Pancreas (tissue), 10 donors: ENCODE data around the gene RAD52. TPM values are rescaled to one million over a fixed set of nuclear protein-coding genes. Genes with fewer than 3 reads are reported as not detected.
A peak's percentile ranks its signal among the peaks of the same experiment; 100 is the strongest.

Experiments
- ATAC-seq, 4 donors: fragments of 200-7000 bp; cut with Tn5 transposase; one replicate each; pipeline versions ENCODE4 v1.8.0 to v1.9.1; 2020; ENCODE audit warnings: mild to moderate bottlenecking in 4 of 4, moderate library complexity in 4 of 4
- DNase-seq, 6 donors: peaks; one replicate each; pipeline ENCODE4 v3.0.0-alpha.2; 2020
- FAIRE-seq: peaks from 2 replicates; lab custom pipeline; 2012; peaks lifted over from hg19 to GRCh38; lab: Jason Lieb, UNC
- H3K27ac ChIP-seq, 4 donors: fragments of 200-600 bp; sonication (generic); 1 replicate in 3 of 4; 2 replicates in 1 of 4; pipeline versions ENCODE4 v1.5.0 to v1.8.0; 2020
- H3K27me3 ChIP-seq, 4 donors: fragments of 200-600 bp; one replicate each; pipeline ENCODE4 v1.8.0; 2021
- H3K36me3 ChIP-seq, 3 donors: fragments of 200-600 bp; sonication (generic) in 1 of 3; one replicate each; pipeline versions ENCODE4 v1.5.0 to v1.8.0; 2020 to 2021
- H3K4me1 ChIP-seq, 3 donors: fragments of 200-600 bp; one replicate each; pipeline ENCODE4 v1.8.0; 2021
- H3K4me3 ChIP-seq, 4 donors: fragments of 200-600 bp; sonication (generic) in 2 of 4; one replicate each; pipeline versions ENCODE4 v1.5.0 to v1.8.0; 2020 to 2021
- H3K9me3 ChIP-seq, 4 donors: fragments of 200-600 bp; one replicate each; pipeline ENCODE4 v1.8.0; 2021
- CTCF ChIP-seq, 4 donors: fragments of 200-600 bp; sonication (generic) in 3 of 4; IDR thresholded peaks; one replicate each; pipeline versions ENCODE4 v1.5.0 to v1.8.0; 2021; ENCODE audit warnings: antibody characterized with exemption in 4 of 4
- WGBS, 2 donors: extraction: QIAGEN DNeasy Blood & Tissue Kit; methylation state at CpG; one replicate each; pipeline ENCODE4 v1.1.7; 2013; 5-methylcytosine and 5-hydroxymethylcytosine counted together
- intact Hi-C, 3 donors: fragments of 100-400 bp; cut with DNase I; formaldehyde crosslinking; loops; one replicate each; pipeline versions ENCODE4 v1.11.1 to v1.14.2; 2022
- polyA plus RNA-seq, 2 donors: library from polyadenylated mRNA; stranded (reverse); fragments of 200-250 nt; gene quantifications; one replicate each; pipeline ENCODE4 v1.2.3, GENCODE V29; 2013
- total RNA-seq, 6 donors: library from RNA; stranded (reverse); fragmentation: NEBNext Ultra II Directional in 4 of 6; extraction: Animal tissue kit (Norgen Biotek cat#: 25700) in 4 of 6; gene quantifications; one replicate each; pipeline versions ENCODE4 v1.2.1 to v1.2.4, GENCODE V29; 2021 to 2023
- donor health status: healthy with polysubstance abuse.
- donor health status: DM: no; HTN: no; CAD: no; lungs with moderate emphysema.
- donor health status: DM: no; HTN: no; CAD: no.
- donor health status: control.
- donor health status: control.
- donor health status: Bipolar disorder and iron deficiency.
- donor health status: DM: yes; HTN: yes; CAD: no.
- donor health status: DM: no; HTN: no; CAD: no.
- donor health status: DM: no; HTN: no; CAD: no.
- donor health status: DM: yes; HTN: yes; CAD: no.

Gene RAD52
- total and polyA plus RNA-seq, 8 donors: 5.0 to 15.5 (median 7.2) TPM

GRCh38 chr12:863285-863684 lies 86.2 kb downstream of the RAD52 start:
- H3K4me3 ChIP-seq: no peak overlapping the region
- H3K27ac ChIP-seq: no peak overlapping the region
- H3K27me3 ChIP-seq: no peaks in the 10 kb centered on the region
- H3K9me3 ChIP-seq: no peaks in the 10 kb centered on the region
- peaks cover 0 to 38% (median 3%) of the 10 kb centered on the region in 3 donors for H3K36me3 ChIP-seq
- ATAC-seq (no peak), FAIRE-seq (peak; percentile 5), DNase-seq (no peak)
- intact Hi-C loops: no loop called here
- no peak for TF ChIP-seq CTCF (IDR thresholded peaks at IDR 0.05)
- WGBS, 2 donors: 88 to 89% methylated on average over 1 of the region's 1 CpG
- H3K4me1 ChIP-seq: no peaks in the 10 kb centered on the region

GRCh38 chr12:862303-862911 lies 87.1 kb downstream of the RAD52 start:
- FAIRE-seq (no peak), ATAC-seq (no peak), DNase-seq (no peak)
- intact Hi-C loops: no loop called here
- H3K4me3 ChIP-seq: no peak overlapping the region
- 93 to 97% methylated on average over 4 of the region's 4 CpGs for WGBS, 2 donors
- H3K9me3 ChIP-seq: no peaks in the 10 kb centered on the region
- no peak for TF ChIP-seq CTCF (IDR thresholded peaks at IDR 0.05)
- H3K4me1 ChIP-seq: no peaks in the 10 kb centered on the region
- H3K27me3 ChIP-seq: no peaks in the 10 kb centered on the region
- no peak overlapping the region for H3K27ac ChIP-seq
- peaks cover 0 to 35% (median 3%) of the 10 kb centered on the region in 3 donors for H3K36me3 ChIP-seq

Other genes starting within 250 kb of the RAD52 start
- gene WNK1, start 197.1 kb downstream of the RAD52 start, total RNA-seq: 10 to 100 TPM; 36.8 to 73.9 (median 40.1) TPM
- 10 to 100 TPM; 10.9 to 11.4 TPM for gene WNK1, start 197.1 kb downstream of the RAD52 start, polyA plus RNA-seq
- gene ERC1, start 41.5 kb upstream of the RAD52 start, total RNA-seq: 10 to 100 TPM; 17.9 to 41.4 (median 21.4) TPM
- gene ERC1, start 41.5 kb upstream of the RAD52 start, polyA plus RNA-seq: 1 to 10 TPM; 4.1 to 5.5 TPM